ENCODE results near the gene MACROD2. TPM values are rescaled to one million over a fixed set of nuclear protein-coding genes. Genes with fewer than 3 reads are reported as not detected.

The MACROD2 gene
- total and polyA plus RNA-seq, 9 donors: 3.7 to 25.5 (median 7.8) TPM

GRCh38 chr20:15916623-15917022 is 1921.3 kb downstream of the MACROD2 start:
- no peak for DNase-seq
- intact Hi-C loops (cut with DNase I): no loop called here
- no peak for TF ChIP-seq POLR2A (IDR thresholded peaks at IDR 0.05)
- no peak for TF ChIP-seq EP300 (IDR thresholded peaks at IDR 0.05)
- no peak for TF ChIP-seq CTCF (IDR thresholded peaks at IDR 0.05)
- H3K4me1 ChIP-seq (ENCODE audit: insufficient read depth): no peaks in the 10 kb centered on the region
- whole genome bisulfite sequencing, 3 donors: 91 to 95% (median 94%) methylated on average over 5 of the region's 5 CpGs
- no peak overlapping the region for H3K4me3 ChIP-seq
- no peaks in the 10 kb centered on the region for H3K9me3 ChIP-seq
- no peaks in the 10 kb centered on the region for H3K27me3 ChIP-seq
- H3K27ac ChIP-seq: no peak overlapping the region
- H3K36me3 ChIP-seq: no peaks in the 10 kb centered on the region

GRCh38 chr20:15917283-15917682 is 1922.0 kb downstream of the MACROD2 start:
- Histone ChIP-seq H3K4me3 (no peak overlapping the region), H3K27ac (no peak overlapping the region), H3K4me1 (ENCODE audit: insufficient read depth) (no peaks in the 10 kb centered on the region), H3K36me3 (no peaks in the 10 kb centered on the region), H3K27me3 (no peaks in the 10 kb centered on the region), H3K9me3 (no peaks in the 10 kb centered on the region)
- 58 to 64% (median 61%) methylated on average over 4 of the region's 4 CpGs for WGBS, 3 donors
- no peak for TF ChIP-seq CTCF (IDR thresholded peaks at IDR 0.05)
- no peak for TF ChIP-seq EP300 (IDR thresholded peaks at IDR 0.05)
- TF ChIP-seq POLR2A (IDR thresholded peaks at IDR 0.05): no peak
- intact Hi-C loops (cut with DNase I): no loop called here
- DNase-seq: no peak

DNA sequence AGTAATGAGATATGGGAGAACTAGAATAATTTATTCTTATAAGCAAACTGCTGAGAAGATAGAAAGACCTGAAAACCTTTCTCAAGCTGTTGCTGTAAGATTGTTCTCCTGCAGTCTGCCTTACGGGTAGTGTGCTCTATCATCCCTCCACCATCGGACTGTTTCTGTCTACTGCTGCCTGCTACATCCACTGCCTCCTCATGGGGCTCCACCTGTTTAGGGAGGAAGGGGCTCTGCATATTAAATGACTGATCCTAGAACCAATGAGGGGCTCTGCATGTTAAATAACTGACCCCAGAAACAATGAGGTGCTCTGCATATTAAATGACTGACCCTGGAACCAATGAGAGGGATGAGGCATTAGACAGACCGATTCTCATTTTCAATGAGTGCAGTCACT is 1923.3 kb downstream of the MACROD2 start:
- WGBS, 3 donors: 41 to 57% (median 41%) methylated on average over 3 of the region's 3 CpGs
- no peak for TF ChIP-seq EP300 (IDR thresholded peaks at IDR 0.05)
- Histone ChIP-seq H3K27me3 (no peaks in the 10 kb centered on the region), H3K9me3 (no peaks in the 10 kb centered on the region), H3K36me3 (no peaks in the 10 kb centered on the region), H3K4me3 (no peak overlapping the region), H3K27ac (no peak overlapping the region), H3K4me1 (ENCODE audit: insufficient read depth) (no peaks in the 10 kb centered on the region)
- no peak for DNase-seq
- intact Hi-C loops (cut with DNase I): no loop called here

DNA sequence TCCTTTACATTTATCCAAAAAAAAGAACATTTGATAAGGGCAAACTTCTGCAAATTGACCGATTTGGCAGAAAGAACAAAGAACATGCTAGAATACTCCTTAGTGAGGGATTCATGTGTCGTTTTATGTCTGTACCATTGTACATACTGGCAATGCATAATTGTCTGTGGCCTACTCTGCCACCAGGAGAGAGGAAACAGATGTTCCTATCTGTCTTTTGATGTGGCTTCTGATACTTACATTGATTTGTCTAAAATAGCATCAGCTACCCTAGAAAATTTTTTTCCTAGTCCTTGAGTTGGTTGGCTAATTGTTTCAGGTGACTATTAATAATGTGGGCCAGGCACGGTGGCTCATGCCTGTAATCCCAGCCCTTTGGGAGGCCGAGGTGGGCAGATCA is 1923.8 kb downstream of the MACROD2 start:
- 80 to 85% (median 83%) methylated on average over 4 of the region's 4 CpGs for WGBS, 3 donors
- intact Hi-C loops (cut with DNase I): no loop called here

DNA sequence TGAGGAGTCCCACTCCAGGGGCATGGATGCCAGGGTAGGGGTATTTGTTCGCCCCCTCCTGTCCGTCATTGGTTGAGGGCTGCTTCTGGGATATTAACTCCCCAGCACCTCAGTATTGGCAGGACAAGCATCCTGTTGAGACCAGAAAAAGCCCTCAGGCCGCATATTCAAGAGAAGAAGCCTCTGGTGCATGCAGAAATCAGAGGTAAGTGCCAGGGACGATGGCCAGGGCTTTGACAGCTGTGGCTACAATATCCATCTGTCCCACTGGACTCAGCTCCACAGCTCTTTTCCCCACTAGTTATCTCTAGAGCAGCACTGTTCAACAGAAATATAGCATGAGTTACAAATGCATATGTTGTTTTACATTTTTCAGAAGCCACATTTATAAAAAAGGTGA is 1926.6 kb downstream of the MACROD2 start:
- Histone ChIP-seq H3K4me1 (ENCODE audit: insufficient read depth) (no peaks in the 10 kb centered on the region), H3K27ac (no peak overlapping the region), H3K36me3 (no peaks in the 10 kb centered on the region), H3K4me3 (no peak overlapping the region), H3K9me3 (no peaks in the 10 kb centered on the region), H3K27me3 (no peaks in the 10 kb centered on the region)
- DNase-seq: no peak
- intact Hi-C loops (cut with DNase I): no loop called here
- no peak for TF ChIP-seq CTCF (IDR thresholded peaks at IDR 0.05)
- TF ChIP-seq POLR2A (IDR thresholded peaks at IDR 0.05): no peak
- no peak for TF ChIP-seq EP300 (IDR thresholded peaks at IDR 0.05)
- 47 to 64% (median 48%) methylated on average over 4 of the region's 4 CpGs for WGBS, 3 donors

More for the DNA sequence above, 1923.8 kb downstream of the MACROD2 start:
- H3K9me3 ChIP-seq: no peaks in the 10 kb centered on the region
- no peaks in the 10 kb centered on the region for H3K27me3 ChIP-seq
- H3K27ac ChIP-seq: no peak overlapping the region
- H3K4me3 ChIP-seq: no peak overlapping the region
- DNase-seq: no peak
- H3K36me3 ChIP-seq: no peaks in the 10 kb centered on the region
- no peaks in the 10 kb centered on the region for H3K4me1 ChIP-seq (ENCODE audit: insufficient read depth)
- TF ChIP-seq CTCF (IDR thresholded peaks at IDR 0.05) (no peak), EP300 (IDR thresholded peaks at IDR 0.05) (no peak), POLR2A (IDR thresholded peaks at IDR 0.05) (no peak)

All from ovary (tissue), 9 donors.